Stimulated activated memory B cell treated with anti-CD40 and anti-IgM and Interleukin-4, amounts not matched to agents 10 μg/mL and 1 μg/mL and 100 μg/mL, for 72 hours (primary cell): Measurements from ENCODE around the gene DPH2.

Experiments used
- ATAC-seq: fragments of 150-1000 bp; cut with Tn5 transposase; 2 replicates; pipeline ENCODE4 v1.10.0; 2021
- H3K27ac Mint-ChIP-seq: one replicate; pipeline ENCODE4 v1.8.0; 2022; ENCODE audit warnings: mild to moderate bottlenecking, mixed read lengths
- H3K27me3 Mint-ChIP-seq: one replicate; pipeline ENCODE4 v1.8.0; 2022; ENCODE audit warnings: mixed read lengths
- H3K36me3 Mint-ChIP-seq: one replicate; pipeline ENCODE4 v1.8.0; 2022; ENCODE audit warnings: mixed read lengths
- H3K4me1 Mint-ChIP-seq: one replicate; pipeline ENCODE4 v1.8.0; 2022; ENCODE audit warnings: mixed read lengths
- H3K4me3 Mint-ChIP-seq: one replicate; pipeline ENCODE4 v1.8.0; 2022; ENCODE audit warnings: mild to moderate bottlenecking, moderate library complexity, mixed read lengths
- H3K9me3 Mint-ChIP-seq: one replicate; pipeline ENCODE4 v1.8.0; 2022; ENCODE audit warnings: mixed read lengths

The DPH2 gene

DNA sequence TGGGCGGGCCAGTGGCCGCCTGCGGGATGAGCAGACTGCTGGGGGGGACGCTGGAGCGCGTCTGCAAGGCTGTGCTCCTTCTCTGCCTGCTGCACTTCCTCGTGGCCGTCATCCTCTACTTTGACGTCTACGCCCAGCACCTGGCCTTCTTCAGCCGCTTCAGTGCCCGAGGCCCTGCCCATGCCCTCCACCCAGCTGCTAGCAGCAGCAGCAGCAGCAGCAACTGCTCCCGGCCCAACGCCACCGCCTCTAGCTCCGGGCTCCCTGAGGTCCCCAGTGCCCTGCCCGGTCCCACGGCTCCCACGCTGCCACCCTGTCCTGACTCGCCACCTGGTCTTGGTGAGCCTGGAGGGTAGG, 11.3 kb downstream of the DPH2 start:
- Mint-ChIP-seq H3K4me1 (peaks cover 40% of the 10 kb centered on the region), H3K36me3 (peaks cover 47% of the 10 kb centered on the region), H3K27me3 (no peaks in the 10 kb centered on the region), H3K4me3 (no peak overlapping the region), H3K9me3 (no peaks in the 10 kb centered on the region), H3K27ac (no peak overlapping the region)
- no peak for ATAC-seq

DNA sequence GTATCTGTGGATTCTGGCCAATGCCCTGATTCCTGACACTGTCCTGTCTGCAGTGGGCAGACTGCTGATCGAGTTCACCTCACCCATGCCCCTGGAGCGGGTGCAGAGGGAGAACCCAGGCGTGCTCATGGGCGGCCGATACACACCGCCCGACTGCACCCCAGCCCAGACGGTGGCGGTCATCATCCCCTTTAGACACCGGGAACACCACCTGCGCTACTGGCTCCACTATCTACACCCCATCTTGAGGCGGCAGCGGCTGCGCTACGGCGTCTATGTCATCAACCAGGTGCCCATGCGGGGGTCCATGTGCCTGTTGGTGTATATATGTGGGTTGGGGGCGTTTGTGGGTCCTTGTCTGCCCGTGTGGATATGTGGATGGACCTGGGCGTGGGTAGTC, 11.8 kb downstream of the DPH2 start:
- no peaks in the 10 kb centered on the region for H3K27me3 Mint-ChIP-seq
- H3K36me3 Mint-ChIP-seq = peaks cover 42% of the 10 kb centered on the region
- H3K4me3 Mint-ChIP-seq = no peak overlapping the region
- ATAC-seq = no peak
- H3K9me3 Mint-ChIP-seq = no peaks in the 10 kb centered on the region
- H3K27ac Mint-ChIP-seq = no peak overlapping the region
- peaks cover 35% of the 10 kb centered on the region for H3K4me1 Mint-ChIP-seq

DNA sequence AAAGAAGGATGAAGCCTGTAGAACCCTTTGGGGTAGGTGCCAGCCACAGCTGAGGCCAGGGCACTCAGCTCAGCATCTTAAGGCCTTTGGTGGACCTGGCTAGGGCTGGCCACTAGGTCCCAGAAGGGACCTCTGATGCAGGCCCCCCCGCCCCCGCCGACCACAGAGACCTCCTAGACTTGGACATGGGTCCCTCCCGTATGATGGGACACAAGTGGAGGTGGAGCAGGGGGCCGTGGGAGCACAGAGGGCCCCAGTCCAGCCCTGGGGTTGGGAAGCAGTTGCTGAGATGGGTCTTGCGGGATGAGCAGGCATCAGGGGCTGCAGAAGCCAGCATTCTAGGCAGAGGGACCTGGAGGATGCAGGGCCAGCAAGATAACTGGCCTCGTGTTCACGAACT, 12.4 kb downstream of the DPH2 start:
- Mint-ChIP-seq H3K4me3 (no peak overlapping the region), H3K36me3 (peaks cover 36% of the 10 kb centered on the region), H3K27me3 (no peaks in the 10 kb centered on the region), H3K9me3 (no peaks in the 10 kb centered on the region), H3K4me1 (peaks cover 29% of the 10 kb centered on the region), H3K27ac (no peak overlapping the region)
- ATAC-seq = no peak

DNA sequence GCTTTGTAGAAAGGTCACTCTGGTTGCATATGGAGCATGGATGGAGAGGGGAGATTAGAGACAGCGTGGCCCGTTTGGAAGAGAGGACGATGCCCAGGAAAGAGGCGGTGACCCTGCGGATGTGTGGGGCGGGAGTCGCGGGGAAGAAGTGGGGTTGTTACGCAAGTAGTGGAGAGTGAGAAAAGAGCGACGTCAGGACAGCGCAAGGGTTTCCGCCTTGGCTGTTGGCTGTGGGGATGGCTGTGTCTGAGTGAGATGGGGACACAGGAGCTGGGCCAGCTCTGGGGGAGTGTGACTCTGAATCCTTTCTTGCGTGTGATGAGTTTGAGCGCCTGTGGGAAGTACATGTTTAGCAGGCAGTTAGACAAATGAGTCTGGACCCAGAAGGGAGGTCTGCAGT, 13.0 kb downstream of the DPH2 start:
- H3K9me3 Mint-ChIP-seq = no peaks in the 10 kb centered on the region
- no peaks in the 10 kb centered on the region for H3K27me3 Mint-ChIP-seq
- no peak for ATAC-seq
- H3K4me1 Mint-ChIP-seq = peaks cover 23% of the 10 kb centered on the region
- no peak overlapping the region for H3K27ac Mint-ChIP-seq
- peaks cover 30% of the 10 kb centered on the region for H3K36me3 Mint-ChIP-seq
- H3K4me3 Mint-ChIP-seq = no peak overlapping the region

- Mint-ChIP-seq H3K36me3 (peaks cover 26% of the 10 kb centered on the region), H3K4me3 (no peak overlapping the region), H3K9me3 (no peaks in the 10 kb centered on the region)
Measured at GRCh38 chr1:43983253-43983899, 13.6 kb downstream of the DPH2 start.

DNA sequence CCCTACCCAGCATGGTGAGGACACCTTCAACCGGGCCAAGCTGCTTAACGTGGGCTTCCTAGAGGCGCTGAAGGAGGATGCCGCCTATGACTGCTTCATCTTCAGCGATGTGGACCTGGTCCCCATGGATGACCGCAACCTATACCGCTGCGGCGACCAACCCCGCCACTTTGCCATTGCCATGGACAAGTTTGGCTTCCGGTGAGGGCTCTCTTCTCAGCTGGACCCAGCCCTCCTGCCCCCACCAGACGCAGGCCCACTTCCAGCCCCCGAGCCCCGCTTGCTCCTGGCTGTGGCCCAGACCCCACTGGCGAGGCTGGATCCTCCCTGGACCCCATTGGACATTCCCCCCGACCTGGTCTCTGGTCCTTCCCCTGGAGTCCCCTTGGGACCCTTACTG, 15.0 kb downstream of the DPH2 start:
- Mint-ChIP-seq H3K4me1 (peaks cover 10% of the 10 kb centered on the region), H3K36me3 (peaks cover 26% of the 10 kb centered on the region), H3K27ac (no peak overlapping the region), H3K27me3 (no peaks in the 10 kb centered on the region), H3K4me3 (no peak overlapping the region), H3K9me3 (no peaks in the 10 kb centered on the region)
- ATAC-seq = no peak

More at GRCh38 chr1:43983253-43983899, 13.6 kb downstream of the DPH2 start:
- Mint-ChIP-seq H3K4me1 (peaks cover 17% of the 10 kb centered on the region), H3K27me3 (no peaks in the 10 kb centered on the region), H3K27ac (no peak overlapping the region)
- no peak for ATAC-seq

DNA sequence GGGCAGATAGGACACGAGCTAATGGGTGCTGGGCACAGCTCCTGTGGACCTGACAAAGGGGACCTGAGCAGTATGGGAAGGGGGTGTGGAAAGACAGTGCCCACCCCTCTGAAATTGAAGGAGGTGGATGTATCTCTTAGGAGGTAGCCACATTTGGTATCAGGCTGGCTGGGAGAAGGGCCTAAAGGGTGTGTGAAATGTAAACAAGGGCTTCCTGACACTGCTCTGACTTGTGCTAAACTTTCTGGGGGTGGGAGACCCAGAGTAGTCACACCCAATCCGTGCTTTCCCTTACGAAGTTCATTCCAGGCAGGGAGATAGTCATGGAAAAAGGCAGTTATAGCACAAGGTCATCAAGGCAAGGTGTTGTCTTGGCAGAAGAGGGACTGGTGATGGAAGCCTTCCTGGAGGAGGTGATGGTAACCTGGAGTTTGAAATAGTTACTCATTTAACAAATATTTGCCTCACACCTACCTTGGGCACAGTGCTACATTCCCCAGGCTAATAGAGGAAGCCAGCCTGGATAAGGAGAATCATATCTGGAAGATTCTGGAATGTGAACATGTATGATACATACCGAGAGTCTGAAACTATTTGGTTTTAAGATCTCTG, 16.3 kb downstream of the DPH2 start:
- no peak for ATAC-seq
- Mint-ChIP-seq H3K4me1 (peaks cover 3% of the 10 kb centered on the region), H3K27me3 (no peaks in the 10 kb centered on the region), H3K9me3 (no peaks in the 10 kb centered on the region), H3K4me3 (no peak overlapping the region), H3K36me3 (peaks cover 26% of the 10 kb centered on the region), H3K27ac (no peak overlapping the region)

DNA sequence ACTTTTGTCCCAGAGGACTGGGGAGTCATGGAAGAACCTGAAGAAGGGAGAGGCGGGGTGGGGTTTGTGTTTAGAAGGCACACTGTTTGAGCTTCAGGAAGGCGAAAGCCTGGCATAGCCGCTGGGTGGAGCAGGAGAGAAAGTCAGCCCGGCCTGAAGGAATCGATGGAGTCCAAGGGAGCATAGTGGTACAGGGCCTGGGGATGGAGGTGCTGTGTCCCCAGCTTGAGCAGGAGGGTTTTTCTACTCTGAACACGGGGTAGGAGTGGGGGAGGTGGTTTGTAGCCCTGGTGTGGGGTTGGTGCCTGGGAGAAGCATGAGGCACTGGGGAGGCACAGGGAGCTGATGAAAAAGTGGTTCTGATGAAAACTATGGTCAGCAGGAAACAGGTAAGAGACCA, 16.9 kb downstream of the DPH2 start:
- Mint-ChIP-seq H3K9me3 (no peaks in the 10 kb centered on the region), H3K27me3 (no peaks in the 10 kb centered on the region), H3K27ac (no peak overlapping the region), H3K36me3 (peaks cover 26% of the 10 kb centered on the region), H3K4me1 (peaks cover 10% of the 10 kb centered on the region), H3K4me3 (no peak overlapping the region)
- ATAC-seq = no peak

DNA sequence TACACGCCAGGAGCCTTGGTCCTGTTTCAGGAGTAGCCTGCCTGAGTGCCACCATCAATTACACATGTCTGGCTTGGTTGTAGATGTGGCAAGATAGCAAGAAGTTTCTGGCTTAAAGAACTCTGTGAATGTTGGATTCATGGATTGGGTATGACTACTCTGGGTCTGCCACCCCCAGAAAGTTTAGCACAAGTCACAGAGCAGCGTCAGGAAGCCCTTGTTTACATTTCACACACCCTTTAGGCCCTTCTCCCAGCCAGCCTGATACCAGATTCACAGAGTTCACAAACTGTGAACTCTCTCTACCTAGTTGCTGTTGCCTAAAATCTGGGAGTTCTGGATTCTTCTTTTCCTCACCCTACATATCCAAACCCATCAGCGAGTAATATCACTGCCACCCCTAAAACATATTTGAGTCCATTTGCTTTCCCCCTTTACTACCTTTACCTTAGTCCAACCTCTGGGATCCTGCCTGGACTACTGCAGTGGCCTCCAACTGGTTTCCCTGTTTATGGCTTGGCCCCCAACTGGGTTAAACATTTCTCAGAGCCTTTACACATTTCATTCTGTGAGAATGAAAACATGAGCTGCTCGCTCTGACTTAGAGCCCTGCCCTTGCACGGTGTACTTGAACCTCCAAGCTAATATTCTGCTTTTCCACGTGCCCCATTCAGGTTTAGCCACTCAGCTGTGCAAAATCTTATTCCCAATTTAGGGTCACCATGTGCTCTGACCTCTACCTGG, 17.5 kb downstream of the DPH2 start:
- no peak overlapping the region for H3K27ac Mint-ChIP-seq
- H3K9me3 Mint-ChIP-seq = no peaks in the 10 kb centered on the region

GRCh38 chr1:43990271-43991199, 20.7 kb downstream of the DPH2 start:
- H3K4me3 Mint-ChIP-seq = peak overlapping the region; percentile 97
- H3K27me3 Mint-ChIP-seq = no peaks in the 10 kb centered on the region
- ATAC-seq = no peak
- peaks cover 4% of the 10 kb centered on the region for H3K36me3 Mint-ChIP-seq
- H3K4me1 Mint-ChIP-seq = peaks cover 41% of the 10 kb centered on the region
- H3K27ac Mint-ChIP-seq = peak overlapping the region; percentile 73
- H3K9me3 Mint-ChIP-seq = no peaks in the 10 kb centered on the region

More for the DNA sequence above, 17.5 kb downstream of the DPH2 start:
- Mint-ChIP-seq H3K27me3 (no peaks in the 10 kb centered on the region), H3K4me1 (peaks cover 16% of the 10 kb centered on the region), H3K4me3 (no peak overlapping the region), H3K36me3 (peaks cover 25% of the 10 kb centered on the region)
- no peak for ATAC-seq

- Mint-ChIP-seq H3K4me3 (peak overlapping the region; percentile 97), H3K27me3 (no peaks in the 10 kb centered on the region), H3K9me3 (no peaks in the 10 kb centered on the region), H3K4me1 (peaks cover 41% of the 10 kb centered on the region), H3K27ac (peak overlapping the region; percentile 73), H3K36me3 (no peaks in the 10 kb centered on the region)
- no peak for ATAC-seq
Measured at GRCh38 chr1:43991200-43991475, 21.3 kb downstream of the DPH2 start.

DNA sequence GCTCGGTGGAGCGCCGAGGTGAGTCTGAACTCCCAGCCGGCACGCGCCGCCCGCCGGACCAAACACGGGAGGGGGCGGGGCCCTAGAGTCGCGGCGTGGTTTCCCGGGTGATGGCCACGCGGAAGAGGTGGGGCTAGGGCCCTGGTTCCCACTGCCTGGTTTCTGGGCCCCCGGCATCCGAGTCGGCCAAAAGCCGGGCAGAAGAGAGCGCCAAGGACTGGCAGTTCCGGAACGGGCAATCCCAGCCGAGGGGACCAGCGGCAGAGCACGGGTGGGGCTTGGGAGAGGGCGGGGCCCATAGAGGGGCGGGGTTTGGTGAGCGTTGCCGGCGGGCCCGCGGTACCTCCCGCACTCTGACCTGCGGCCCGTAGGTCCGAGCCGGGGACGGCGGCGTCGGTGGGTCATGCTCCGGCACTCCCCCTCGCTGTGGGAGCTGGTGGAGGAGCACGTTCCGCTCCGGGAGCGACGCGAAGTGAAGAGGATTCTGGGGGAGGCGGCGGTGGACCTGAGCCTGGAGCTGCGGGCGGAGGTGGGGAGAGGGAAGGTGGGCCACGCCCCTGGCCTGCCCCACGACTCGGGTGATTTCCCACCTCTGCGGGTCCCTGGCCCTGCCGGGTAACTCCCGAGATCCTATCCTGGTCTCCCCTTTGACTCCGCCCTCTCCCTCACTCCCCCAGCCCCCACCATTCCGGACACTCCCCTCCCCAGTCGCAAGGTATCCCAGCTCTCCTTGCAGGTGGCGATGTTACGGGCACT, 21.8 kb downstream of the DPH2 start, which contains the start of gene CCDC24:
TSS of gene CCDC24 (plus strand) at position 124 of the 756 bp plus-strand sequence. CDS start at position 404, 280 bp downstream.
- peaks cover 41% of the 10 kb centered on the region for H3K4me1 Mint-ChIP-seq
- no peaks in the 10 kb centered on the region for H3K9me3 Mint-ChIP-seq
- no peaks in the 10 kb centered on the region for H3K27me3 Mint-ChIP-seq
- H3K36me3 Mint-ChIP-seq = no peaks in the 10 kb centered on the region
- peak within 1 kb of the TSS; percentile 73 for H3K27ac Mint-ChIP-seq
- ATAC-seq = peak; percentile 90
- peak within 1 kb of the TSS; percentile 97 for H3K4me3 Mint-ChIP-seq

DNA sequence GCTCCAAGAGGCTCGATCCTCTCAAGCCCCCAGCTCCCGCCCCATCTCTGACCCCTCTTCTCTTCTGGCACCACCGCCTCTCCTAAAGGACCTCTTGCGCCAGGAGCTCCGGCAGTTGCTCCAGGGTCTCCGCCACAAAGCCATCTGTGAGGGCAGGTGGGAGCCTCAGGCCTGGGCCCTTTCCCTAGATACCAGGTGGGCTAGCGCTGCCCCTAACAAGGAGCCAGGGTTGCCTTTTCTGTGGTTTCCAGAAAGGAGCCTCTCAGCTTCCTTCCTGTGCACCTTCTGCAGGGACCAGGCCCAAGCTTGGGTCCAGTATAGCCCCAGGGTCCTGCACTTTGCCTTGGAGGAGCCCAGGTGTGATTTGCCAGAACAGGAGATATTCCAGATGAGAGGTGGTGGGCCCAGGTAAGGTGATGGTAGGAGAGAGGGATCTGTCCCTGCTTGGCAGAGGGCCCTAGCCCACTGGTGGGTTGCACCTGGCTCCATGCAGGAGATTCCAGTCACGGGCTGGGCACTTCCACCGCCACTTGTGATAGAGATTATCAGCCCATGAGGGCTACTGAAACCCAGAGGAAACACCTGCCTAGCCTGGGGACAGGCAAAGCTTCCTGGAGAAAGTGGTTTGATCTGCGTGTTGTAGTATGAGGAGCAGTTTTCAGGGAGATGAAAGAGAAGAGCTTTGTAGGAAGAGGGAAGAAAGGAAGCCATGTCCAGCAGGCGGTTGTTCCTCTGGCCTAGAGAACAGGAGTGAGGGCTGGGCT, 22.6 kb downstream of the DPH2 start:
- Mint-ChIP-seq H3K27me3 (no peaks in the 10 kb centered on the region), H3K4me1 (peaks cover 41% of the 10 kb centered on the region), H3K36me3 (no peaks in the 10 kb centered on the region), H3K27ac (peak overlapping the region; percentile 73), H3K4me3 (peak overlapping the region; percentile 97), H3K9me3 (no peaks in the 10 kb centered on the region)
- no peak for ATAC-seq
